GM18870 (cell line): Measurements from ENCODE around the gene RNF207.

ENCODE experiments used
- ATAC-seq: cut with Tn5 transposase; IDR thresholded peaks from one replicate; pipeline ENCODE4 v1.9.1; 2021; ENCODE audit warnings: moderate library complexity; ENCODE audit not compliant: unreplicated experiment

The RNF207 gene

GRCh38 chr1:6205849-6206519, at the start of gene RNF207:
RNF207 (plus strand) TSS chr1:6206119; CDS start chr1:6206536, 417 bp downstream.
- peak; percentile 66 for ATAC-seq

DNA sequence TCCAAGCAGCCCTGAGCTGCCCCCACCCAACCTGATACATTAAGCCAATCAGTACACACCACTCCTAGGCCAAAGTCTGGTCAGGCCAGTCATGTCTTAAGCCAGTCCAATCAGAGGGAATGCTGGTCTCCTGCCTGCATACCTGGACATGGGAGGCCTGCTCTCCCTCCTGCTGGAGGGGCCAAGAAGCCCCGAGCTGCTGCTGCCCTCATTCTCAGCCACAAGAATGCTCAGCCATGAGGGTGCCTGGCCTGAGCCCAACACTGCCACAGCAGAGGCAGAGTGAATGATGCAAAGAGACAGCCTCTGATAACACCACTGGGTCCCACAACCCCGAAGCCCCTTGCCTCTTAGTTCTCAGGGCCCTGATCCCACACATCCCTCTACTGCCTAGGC, 48.8 kb upstream of the RNF207 start:
- no peak for ATAC-seq

- ATAC-seq: no peak
These were observed 48.3 kb upstream of the RNF207 start for GRCh38 chr1:6157528-6158174.

DNA sequence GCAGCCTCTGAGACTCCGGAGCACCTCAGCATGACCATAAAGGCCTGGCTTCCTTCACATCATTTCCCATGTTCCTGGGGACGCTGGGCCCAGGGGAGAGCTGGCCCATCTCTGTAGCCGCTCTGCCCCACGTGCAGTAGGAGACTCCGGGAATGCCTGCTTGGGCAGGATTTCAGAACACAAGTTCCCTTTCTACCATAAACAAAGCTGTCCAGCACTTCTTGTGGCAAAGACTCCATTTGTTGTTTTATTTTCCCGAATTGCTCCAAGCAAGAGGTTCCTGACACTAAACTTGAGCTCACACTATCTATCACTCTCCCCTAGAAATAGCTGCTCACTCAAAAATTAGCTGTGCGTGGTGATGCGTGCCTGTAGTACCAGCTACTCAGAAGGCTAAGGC, 47.7 kb upstream of the RNF207 start:
- ATAC-seq: no peak

DNA sequence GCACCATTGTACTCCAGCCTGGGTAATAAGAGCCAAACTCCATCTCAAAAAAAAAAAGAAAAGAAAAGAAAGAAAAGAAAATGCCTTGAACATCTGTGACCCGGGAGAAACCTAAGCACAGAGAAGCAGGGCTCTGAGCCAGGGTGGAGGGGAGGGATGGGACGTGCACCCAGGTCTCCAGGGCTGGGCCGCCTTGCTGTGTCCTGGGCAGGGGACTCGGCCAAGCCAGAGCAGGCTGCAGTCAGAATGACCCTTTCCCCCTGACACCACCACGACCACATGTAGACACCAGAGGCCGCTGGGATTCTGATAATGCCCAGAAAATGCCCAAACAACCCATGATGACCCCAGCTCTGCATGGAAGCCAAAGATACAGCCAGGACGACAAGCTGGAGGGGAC, 43.6 kb upstream of the RNF207 start:
- no peak for ATAC-seq

DNA sequence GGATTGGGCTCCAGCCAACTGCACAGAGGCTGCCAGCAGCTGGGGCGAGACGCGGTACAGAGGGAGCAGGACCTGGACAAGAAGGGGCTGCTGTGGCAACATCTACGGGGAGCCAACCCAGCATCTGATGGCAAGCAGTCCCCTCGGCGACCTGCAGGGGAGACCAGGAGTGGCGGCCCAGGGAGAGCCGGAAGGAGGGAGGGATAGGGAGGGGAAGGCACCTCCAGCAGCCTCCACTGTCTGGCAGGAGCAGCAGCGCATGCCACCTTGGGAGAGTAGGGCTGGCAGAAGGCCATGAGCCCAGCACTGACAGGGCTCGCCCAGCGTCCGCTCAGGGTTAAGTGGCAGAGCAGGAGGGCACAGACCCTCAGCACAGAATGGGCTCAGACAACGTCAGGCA, 43.1 kb upstream of the RNF207 start:
- ATAC-seq: no peak

GRCh38 chr1:6163191-6163972, 42.5 kb upstream of the RNF207 start:
- ATAC-seq: no peak

GRCh38 chr1:6163973-6164617, 41.8 kb upstream of the RNF207 start:
- ATAC-seq: no peak

GRCh38 chr1:6165027-6165426, 40.9 kb upstream of the RNF207 start:
- no peak for ATAC-seq

DNA sequence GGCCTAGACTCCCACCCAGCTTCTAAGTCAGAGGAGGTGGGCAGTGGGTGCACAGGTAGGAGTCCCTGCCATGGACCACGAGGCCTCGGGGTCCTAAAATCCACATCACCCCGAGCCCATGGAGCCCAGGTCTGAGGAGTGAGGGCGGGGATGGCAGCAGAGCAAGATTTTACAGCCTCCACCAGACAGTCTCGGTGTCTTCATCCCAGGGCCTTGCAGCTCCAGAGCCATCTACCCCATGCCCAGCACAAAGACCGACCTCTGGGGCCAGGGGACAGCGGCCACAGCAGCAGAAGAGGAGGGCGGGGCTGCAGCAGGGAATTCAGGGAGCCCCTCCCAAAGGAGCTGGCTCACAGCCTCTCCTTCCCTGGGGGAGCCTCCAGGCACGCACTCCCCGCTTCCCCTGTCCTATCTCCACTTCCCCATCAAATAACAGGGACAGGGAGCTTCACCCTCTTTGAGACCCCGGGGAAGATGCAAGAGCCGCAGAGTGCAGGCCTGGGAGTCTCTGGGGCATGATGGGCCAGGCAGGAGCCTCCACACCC, 40.4 kb upstream of the RNF207 start:
- ATAC-seq: no peak

DNA sequence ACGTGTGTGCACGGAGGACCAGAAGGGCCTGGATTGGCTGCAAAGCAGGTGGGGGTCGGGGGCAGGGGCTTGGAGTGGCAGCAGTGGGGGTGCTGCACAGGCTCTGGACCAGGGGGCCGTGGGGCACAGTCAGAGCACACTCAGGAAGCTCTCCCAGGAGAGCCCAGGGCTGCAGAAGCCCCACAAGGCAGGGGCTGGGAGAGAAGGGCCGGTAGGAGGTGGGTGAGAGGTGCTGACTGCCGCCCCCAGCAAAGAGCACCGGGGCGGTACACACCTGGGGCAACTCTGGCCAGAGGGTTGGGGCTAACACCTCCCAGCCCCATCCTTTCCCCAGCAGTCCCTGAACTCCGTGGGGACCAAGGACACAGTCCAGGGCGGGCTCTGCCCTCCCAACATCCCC, 39.7 kb upstream of the RNF207 start:
- no peak for ATAC-seq

GRCh38 chr1:6166655-6167390, 39.1 kb upstream of the RNF207 start:
- ATAC-seq: no peak

DNA sequence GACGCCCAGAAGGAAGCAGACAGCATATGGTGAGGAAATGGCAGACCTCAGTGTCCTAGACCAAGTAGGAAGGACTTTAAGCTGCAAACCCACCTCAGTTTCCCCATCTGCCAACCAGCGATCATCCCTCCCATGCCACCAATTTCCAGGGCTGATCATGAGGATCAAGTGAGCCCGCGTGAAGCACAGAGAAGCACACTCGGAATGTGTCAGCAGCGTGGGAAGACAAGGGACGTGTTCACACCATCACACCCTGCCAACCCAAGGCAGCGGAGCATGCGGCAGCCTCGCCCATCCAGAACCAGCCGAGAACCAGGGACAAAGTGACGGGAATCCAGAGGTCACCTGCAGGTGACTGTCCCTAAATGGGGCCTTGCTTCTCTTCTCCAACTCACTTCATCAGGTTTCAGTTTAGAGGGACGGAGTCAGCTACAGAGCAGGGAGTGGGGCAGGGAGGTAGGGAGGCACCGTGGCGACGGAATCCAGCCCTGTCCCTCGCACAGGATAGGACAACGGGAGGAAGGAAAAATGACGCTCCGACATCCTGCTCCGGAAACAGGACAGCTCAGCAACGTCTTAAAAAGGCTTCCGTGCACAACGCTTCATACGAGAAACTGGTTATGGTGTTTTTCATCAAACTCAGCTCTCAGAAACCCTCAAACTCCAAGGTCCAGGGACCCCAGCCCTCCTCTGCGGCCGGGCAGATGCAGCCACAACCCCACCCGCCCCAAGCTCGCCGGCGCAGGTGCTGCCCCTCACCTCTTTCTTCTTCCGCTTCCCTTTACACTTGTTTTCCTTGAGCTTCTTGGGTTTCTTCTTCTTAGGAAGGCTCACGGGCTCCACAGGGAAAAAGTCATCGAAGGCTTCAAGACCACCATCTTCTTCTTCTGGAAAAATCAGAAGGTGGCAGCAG, 38.3 kb upstream of the RNF207 start:
- no peak for ATAC-seq

GRCh38 chr1:6168947-6169586, 36.9 kb upstream of the RNF207 start:
- no peak for ATAC-seq

DNA sequence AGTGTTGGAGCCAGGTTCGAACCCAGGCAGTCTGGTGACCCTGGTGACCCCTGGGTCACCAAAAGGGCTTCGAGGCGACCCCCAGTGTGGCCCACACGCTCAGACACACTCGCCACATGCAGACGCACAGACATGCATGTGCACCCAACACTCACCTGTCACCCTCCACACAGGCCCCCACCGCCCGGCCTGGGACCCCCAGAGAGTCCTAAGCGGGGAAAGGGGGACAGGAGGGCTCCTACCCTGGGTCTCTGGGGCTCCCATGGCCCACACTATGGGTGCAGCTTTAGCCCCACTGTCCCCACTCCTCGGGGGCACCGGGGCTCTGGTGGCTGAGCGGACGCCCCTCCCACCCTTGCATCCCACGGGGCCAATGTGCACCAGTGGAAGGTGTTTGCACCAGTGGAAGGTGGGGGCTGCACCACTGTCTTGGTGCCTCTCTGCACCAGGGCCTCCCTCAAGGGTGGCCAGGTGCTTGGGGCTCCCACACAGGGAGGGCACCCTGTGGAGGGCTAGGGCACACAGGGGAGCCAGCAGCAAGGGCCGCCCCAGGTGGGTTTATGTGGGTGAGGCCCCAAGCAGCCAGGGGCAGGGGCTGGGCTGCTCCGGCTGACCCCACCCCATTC, 35.7 kb upstream of the RNF207 start:
- ATAC-seq: no peak

GRCh38 chr1:6170742-6171201, 35.1 kb upstream of the RNF207 start:
- no peak for ATAC-seq

DNA sequence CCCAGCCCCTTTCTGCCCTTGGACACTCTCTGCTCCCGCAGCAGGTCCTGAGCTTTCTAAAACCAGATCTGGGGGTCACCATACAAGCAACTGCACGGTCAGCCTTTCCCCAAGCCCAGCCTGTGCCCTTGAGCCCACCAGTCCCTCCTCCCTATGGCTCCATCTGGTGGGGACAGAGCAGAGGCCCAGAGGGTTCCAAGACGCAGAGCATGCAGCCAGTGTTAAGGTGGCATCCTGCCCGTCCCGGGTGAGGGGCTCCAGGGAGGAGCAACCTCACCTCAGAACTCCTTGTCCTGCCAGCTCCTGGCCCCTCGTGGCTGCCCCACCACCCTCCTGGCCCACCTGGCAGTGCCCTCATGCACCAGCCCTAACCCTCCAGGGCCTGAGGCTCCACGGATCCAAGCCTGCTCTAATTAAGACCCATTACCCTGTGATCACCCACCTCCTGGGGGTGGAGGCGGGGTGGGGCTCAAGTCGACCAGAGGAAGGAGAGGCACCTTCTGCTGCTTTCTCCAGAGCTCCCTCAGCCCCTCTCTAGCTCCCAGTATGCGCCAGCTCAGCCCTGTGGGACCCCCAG, 34.3 kb upstream of the RNF207 start:
- no peak for ATAC-seq

DNA sequence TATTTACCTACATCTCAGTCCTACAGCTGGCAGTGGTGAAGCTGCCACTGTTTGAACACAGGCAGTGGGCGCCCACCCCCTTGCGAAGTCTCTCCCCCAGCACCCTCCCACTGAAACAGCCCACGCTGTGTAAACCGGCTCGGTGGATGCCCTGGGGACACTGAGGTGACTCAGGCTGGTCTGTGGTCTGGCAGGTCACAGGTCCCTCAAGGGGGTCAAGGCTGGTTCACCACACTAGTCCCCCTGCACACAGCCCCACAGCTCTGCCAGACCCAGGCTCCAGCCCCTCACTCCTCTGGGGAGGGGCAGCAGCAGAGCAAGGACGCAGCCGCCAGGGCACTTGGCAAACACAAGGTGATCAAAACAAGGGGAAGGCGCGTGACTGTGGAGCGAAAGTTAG, 33.4 kb upstream of the RNF207 start:
- no peak for ATAC-seq
